H9 (cell line): ENCODE results near the gene TMEM183A. TPM values are rescaled to one million over a fixed set of nuclear protein-coding genes. Genes with fewer than 3 reads are reported as not detected.

ENCODE experiments used
- DNase-seq: peaks from one replicate; pipeline ENCODE4 v3.0.0-alpha.2; 2017
- H2AFZ ChIP-seq: one replicate; pipeline ENCODE4 v1.6.1; 2013; ENCODE audit warnings: mild to moderate bottlenecking, low read length, control low read depth, moderate library complexity
- H2AK5ac ChIP-seq: 2 replicates; pipeline ENCODE4 v1.6.1; 2013; ENCODE audit warnings: low read length, control low read depth, mixed read lengths; ENCODE audit not compliant: insufficient read length
- H2BK120ac ChIP-seq: one replicate; pipeline ENCODE4 v1.6.1; 2013; ENCODE audit warnings: low read depth, mild to moderate bottlenecking, low read length, control low read depth, inconsistent platforms; ENCODE audit not compliant: poor library complexity, severe bottlenecking
- H2BK12ac ChIP-seq: 2 replicates; pipeline ENCODE4 v1.6.1; 2013; ENCODE audit warnings: low read length, control low read depth, mixed read lengths, low read depth; ENCODE audit not compliant: insufficient read length
- H2BK15ac ChIP-seq: 2 replicates; pipeline ENCODE4 v1.6.1; 2013; ENCODE audit warnings: low read depth, low read length, control low read depth
- H2BK20ac ChIP-seq: one replicate; pipeline ENCODE4 v1.6.1; 2013; ENCODE audit warnings: low read depth, mild to moderate bottlenecking, low read length, control low read depth, inconsistent platforms; ENCODE audit not compliant: poor library complexity, severe bottlenecking
- H2BK5ac ChIP-seq: 2 replicates; pipeline ENCODE4 v1.6.1; 2013; ENCODE audit warnings: low read length, control low read depth, mixed read lengths; ENCODE audit not compliant: insufficient read length
- H3K14ac ChIP-seq: 2 replicates; pipeline ENCODE4 v1.6.1; 2013; ENCODE audit warnings: low read length, control low read depth; ENCODE audit not compliant: insufficient read depth
- H3K18ac ChIP-seq: 2 replicates; pipeline ENCODE4 v1.6.1; 2013; ENCODE audit warnings: low read depth, mild to moderate bottlenecking, mixed read lengths, low read length, control low read depth; ENCODE audit not compliant: insufficient read length
- H3K23ac ChIP-seq: 2 replicates; pipeline ENCODE4 v1.6.1; 2013; ENCODE audit warnings: low read length, control low read depth, mixed read lengths, low read depth; ENCODE audit not compliant: insufficient read length
- H3K23me2 ChIP-seq: 2 replicates; pipeline ENCODE4 v1.6.1; 2013; ENCODE audit warnings: low read depth, mild to moderate bottlenecking, mixed read lengths, low read length, control low read depth; ENCODE audit not compliant: insufficient read length, poor library complexity, severe bottlenecking
- H3K27ac ChIP-seq: 2 replicates; pipeline ENCODE4 v1.5.1; 2013; ENCODE audit warnings: low read length, control low read depth, mixed read lengths, low read depth; ENCODE audit not compliant: insufficient read length
- H3K27me3 ChIP-seq: 2 replicates; pipeline ENCODE4 v1.6.1; 2013; ENCODE audit warnings: low read length, control low read depth, inconsistent platforms; ENCODE audit not compliant: insufficient read depth
- H3K4ac ChIP-seq: 2 replicates; pipeline ENCODE4 v1.6.1; 2013; ENCODE audit warnings: low read depth, mild to moderate bottlenecking, control low read depth, inconsistent platforms, low read length, moderate library complexity
- H3K4me1 ChIP-seq: 2 replicates; pipeline ENCODE4 v1.6.1; 2013; ENCODE audit warnings: low read length, control low read depth, inconsistent platforms; ENCODE audit not compliant: insufficient read depth
- H3K4me2 ChIP-seq: 2 replicates; pipeline ENCODE4 v1.6.1; 2013; ENCODE audit warnings: low read length, control low read depth, mixed read lengths; ENCODE audit not compliant: insufficient read length, insufficient read depth
- H3K56ac ChIP-seq: 2 replicates; pipeline ENCODE4 v1.6.1; 2013; ENCODE audit warnings: low read depth, mild to moderate bottlenecking, mixed read lengths, low read length, control low read depth; ENCODE audit not compliant: insufficient read length
- H3K79me1 ChIP-seq: 2 replicates; pipeline ENCODE4 v1.6.1; 2013; ENCODE audit warnings: low read depth, mild to moderate bottlenecking, moderate library complexity, low read length, control low read depth, inconsistent platforms; ENCODE audit not compliant: insufficient read depth, poor library complexity, severe bottlenecking
- H3K79me2 ChIP-seq: 2 replicates; pipeline ENCODE4 v1.6.1; 2013; ENCODE audit warnings: low read length, control low read depth, inconsistent platforms; ENCODE audit not compliant: insufficient read depth
- H3K9ac ChIP-seq: 2 replicates; pipeline ENCODE4 v1.6.1; 2013; ENCODE audit warnings: low read length, control low read depth, mixed read lengths; ENCODE audit not compliant: insufficient read length; ENCODE audit errors: extremely low read depth
- H3K9me3 ChIP-seq: one replicate; pipeline ENCODE4 v1.6.1; 2013; ENCODE audit warnings: low read depth, low read length, inconsistent platforms; ENCODE audit not compliant: control insufficient read depth
- H3T11ph ChIP-seq: one replicate; pipeline ENCODE4 v1.6.1; 2013; ENCODE audit warnings: mild to moderate bottlenecking, low read length, control low read depth, inconsistent platforms
- H4K20me1 ChIP-seq: one replicate; pipeline ENCODE4 v1.6.1; 2013; ENCODE audit not compliant: control insufficient read depth, insufficient read length, insufficient read depth
- H4K5ac ChIP-seq: 2 replicates; pipeline ENCODE4 v1.6.1; 2013; ENCODE audit warnings: low read depth, mild to moderate bottlenecking, mixed read lengths, low read length, control low read depth; ENCODE audit not compliant: insufficient read length
- H4K8ac ChIP-seq: replicated peaks from 2 replicates; pipeline ENCODE4 v1.6.1; 2013; ENCODE audit warnings: low read length, control low read depth, mixed read lengths, low read depth; ENCODE audit not compliant: insufficient read length
- H4K91ac ChIP-seq: 2 replicates; pipeline ENCODE4 v1.6.1; 2013; ENCODE audit warnings: low read depth, mild to moderate bottlenecking, moderate library complexity, mixed read lengths, low read length, control low read depth; ENCODE audit not compliant: insufficient read length
- H3K27ac Mint-ChIP-seq, 3 experiments: 2 replicates in 2 of 3; 3 replicates in 1 of 3; pipeline ENCODE4 v1.8.0; 2020 to 2021; ENCODE audit warnings: mixed read lengths in 3 of 3, mild to moderate bottlenecking in 1 of 3, moderate library complexity in 1 of 3
- H3K27me3 Mint-ChIP-seq: 2 replicates; pipeline ENCODE4 v1.8.0; 2021; ENCODE audit warnings: low read depth, mild to moderate bottlenecking, moderate library complexity, mixed read lengths
- H3K36me3 Mint-ChIP-seq, 3 experiments: 2 replicates in 2 of 3; 3 replicates in 1 of 3; pipeline ENCODE4 v1.8.0; 2020 to 2021; ENCODE audit warnings: low read depth in 3 of 3, mixed read lengths in 3 of 3; ENCODE audit not compliant: insufficient read depth in 1 of 3
- H3K4me1 Mint-ChIP-seq, 2 experiments: 2 replicates each; pipeline ENCODE4 v1.8.0; 2020; ENCODE audit warnings: mixed read lengths in 2 of 2
- H3K4me3 Mint-ChIP-seq, 2 experiments: 2 replicates in 1 of 2; 3 replicates in 1 of 2; pipeline ENCODE4 v1.8.0; 2020 to 2021; ENCODE audit warnings: mild to moderate bottlenecking in 2 of 2, mixed read lengths in 2 of 2, moderate library complexity in 1 of 2
- H3K9me3 Mint-ChIP-seq, 2 experiments: 2 replicates in 1 of 2; 3 replicates in 1 of 2; pipeline ENCODE4 v1.8.0; 2020; ENCODE audit warnings: mild to moderate bottlenecking in 2 of 2, mixed read lengths in 2 of 2, moderate library complexity in 1 of 2
- WGBS: extraction: QIAGEN DNeasy Blood & Tissue Kit; methylation state at CpG from one replicate; pipeline ENCODE4 v1.1.7; 2013; ENCODE audit warnings: missing lambda C conversion rate, low lambda C conversion rate, mixed read lengths; ENCODE audit not compliant: insufficient read length; ENCODE audit errors: extremely low coverage; 5-methylcytosine and 5-hydroxymethylcytosine counted together
- total RNA-seq: library from RNA; stranded (reverse); gene quantifications from 2 replicates; pipeline ENCODE4 v1.2.1, GENCODE V29; 2021
- TF ChIP-seq, protein P1 (sequence below): fragments of 200-600 bp; sonication (generic); conservative IDR thresholded peaks from 3 replicates; pipeline ENCODE4 v1.8.0; 2021; ENCODE audit warnings: antibody characterized with exemption, mild to moderate bottlenecking

The TMEM183A gene
- total RNA-seq, 1 experiment from 2014 or later: 93.4 TPM

DNA sequence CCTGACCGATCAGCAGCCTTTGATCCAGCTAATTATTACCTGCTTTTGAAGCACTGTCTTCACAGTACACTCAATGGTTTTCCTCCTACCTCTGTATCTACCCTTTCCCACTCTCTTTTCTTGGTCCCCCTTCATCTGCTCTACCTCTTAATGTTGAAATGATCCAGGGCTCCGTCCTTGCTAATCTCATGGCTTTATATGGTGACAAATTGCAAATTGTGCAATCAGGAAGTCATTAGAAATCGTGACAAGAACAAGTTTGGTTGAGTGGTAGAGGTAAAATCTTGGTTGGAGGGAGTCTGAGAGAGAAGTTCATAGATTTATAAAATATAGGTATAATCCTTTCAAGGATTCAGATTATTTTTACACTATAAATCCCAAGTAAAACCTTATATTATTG is 30.5 kb upstream of the TMEM183A start:
- Mint-ChIP-seq H3K9me3 (no peaks in the 10 kb centered on the region), H3K4me3 (no peak overlapping the region), H3K27me3 (peaks cover 9% of the 10 kb centered on the region), H3K4me1 (peaks cover 12 to 17% of the 10 kb centered on the region in 2 experiments), H3K36me3 (no peaks in the 10 kb centered on the region), H3K27ac (no peak overlapping the region)
- H4K5ac ChIP-seq: no peak overlapping the region
- TF ChIP-seq, protein P1, sequence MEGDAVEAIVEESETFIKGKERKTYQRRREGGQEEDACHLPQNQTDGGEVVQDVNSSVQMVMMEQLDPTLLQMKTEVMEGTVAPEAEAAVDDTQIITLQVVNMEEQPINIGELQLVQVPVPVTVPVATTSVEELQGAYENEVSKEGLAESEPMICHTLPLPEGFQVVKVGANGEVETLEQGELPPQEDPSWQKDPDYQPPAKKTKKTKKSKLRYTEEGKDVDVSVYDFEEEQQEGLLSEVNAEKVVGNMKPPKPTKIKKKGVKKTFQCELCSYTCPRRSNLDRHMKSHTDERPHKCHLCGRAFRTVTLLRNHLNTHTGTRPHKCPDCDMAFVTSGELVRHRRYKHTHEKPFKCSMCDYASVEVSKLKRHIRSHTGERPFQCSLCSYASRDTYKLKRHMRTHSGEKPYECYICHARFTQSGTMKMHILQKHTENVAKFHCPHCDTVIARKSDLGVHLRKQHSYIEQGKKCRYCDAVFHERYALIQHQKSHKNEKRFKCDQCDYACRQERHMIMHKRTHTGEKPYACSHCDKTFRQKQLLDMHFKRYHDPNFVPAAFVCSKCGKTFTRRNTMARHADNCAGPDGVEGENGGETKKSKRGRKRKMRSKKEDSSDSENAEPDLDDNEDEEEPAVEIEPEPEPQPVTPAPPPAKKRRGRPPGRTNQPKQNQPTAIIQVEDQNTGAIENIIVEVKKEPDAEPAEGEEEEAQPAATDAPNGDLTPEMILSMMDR: no peak
- no peak overlapping the region for H3K56ac ChIP-seq
- no peak overlapping the region for H3K18ac ChIP-seq
- no peaks in the 10 kb centered on the region for H4K20me1 ChIP-seq
- WGBS: no CpG with 5 or more reads among the region's 3 CpGs
- H3T11ph ChIP-seq: no peak overlapping the region
- no peak for DNase-seq
- H2BK120ac ChIP-seq: no peak overlapping the region
- no peak overlapping the region for H3K9ac ChIP-seq
- H3K4me2 ChIP-seq: no peak overlapping the region
- no peak overlapping the region for H2AK5ac ChIP-seq
- H3K4me1 ChIP-seq: no peaks in the 10 kb centered on the region; the same call in 1 of the 2 replicates
- no peak overlapping the region for H3K14ac ChIP-seq
- no peak overlapping the region for H2BK20ac ChIP-seq
- no peak overlapping the region for H2AFZ ChIP-seq
- no peak overlapping the region for H4K91ac ChIP-seq
- H2BK15ac ChIP-seq: no peak overlapping the region
- no peaks in the 10 kb centered on the region for H3K9me3 ChIP-seq
- no peak overlapping the region for H2BK5ac ChIP-seq
- no peak overlapping the region for H2BK12ac ChIP-seq
- no peak overlapping the region for H4K8ac ChIP-seq
- H3K23me2 ChIP-seq: no peaks in the 10 kb centered on the region
- no peaks in the 10 kb centered on the region for H3K79me1 ChIP-seq
- H3K27ac ChIP-seq: no peak overlapping the region
- H3K4ac ChIP-seq: no peak overlapping the region
- H3K79me2 ChIP-seq: no peaks in the 10 kb centered on the region
- H3K27me3 ChIP-seq: no peaks in the 10 kb centered on the region
- no peak overlapping the region for H3K23ac ChIP-seq
